ENCODE measurements around the gene ALDH16A1.
"Not testable (repeated sequence)": the region's sequence is repeated elsewhere in the genome, so short reads cannot be mapped to it uniquely, and the experiment has no call there.

The ALDH16A1 gene

DNA sequence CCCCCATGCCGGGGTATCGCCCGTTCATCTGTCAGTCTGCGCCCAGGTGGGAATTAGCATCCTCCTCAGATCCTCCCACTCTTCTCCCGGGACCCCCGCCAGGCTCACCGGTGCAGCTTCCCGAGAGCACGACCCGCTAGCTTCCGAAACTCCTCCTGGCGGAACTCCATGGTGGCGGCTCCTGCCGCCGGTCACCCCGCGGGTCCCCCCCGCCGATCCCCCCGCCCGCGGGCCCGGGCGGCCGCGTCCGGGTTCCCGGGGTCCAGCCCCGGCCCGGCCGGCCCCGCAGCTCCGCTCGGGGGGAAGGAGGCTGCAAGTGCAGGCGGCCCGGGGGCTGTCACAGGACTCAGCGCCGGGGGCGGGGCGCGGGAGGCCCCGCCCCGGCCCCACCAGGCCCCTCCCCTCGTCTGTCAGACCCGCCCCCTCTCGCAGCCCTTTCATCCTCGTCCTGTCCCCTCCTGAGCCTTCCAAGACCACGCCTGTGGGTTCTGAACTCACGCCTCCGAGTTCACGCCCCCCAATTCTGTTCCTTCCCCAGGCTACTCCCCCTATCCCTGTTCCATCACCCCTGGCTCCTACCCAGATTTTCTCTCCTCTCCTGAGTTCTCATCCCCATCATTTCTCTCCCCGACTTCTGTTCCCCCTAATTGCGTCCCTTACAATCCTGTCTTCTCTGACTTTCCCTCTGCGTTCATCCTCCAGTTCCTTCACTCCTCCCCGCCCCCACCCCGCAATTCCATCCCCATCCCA, 11.6 kb upstream of the ALDH16A1 start, which contains the start of gene SLC17A7:
TSS of gene SLC17A7 (minus strand) at position 318 of the 750 bp plus-strand sequence. CDS start at position 170, 148 bp downstream.
- DNase-seq (ENCODE audit: low read depth) = no peak

DNA sequence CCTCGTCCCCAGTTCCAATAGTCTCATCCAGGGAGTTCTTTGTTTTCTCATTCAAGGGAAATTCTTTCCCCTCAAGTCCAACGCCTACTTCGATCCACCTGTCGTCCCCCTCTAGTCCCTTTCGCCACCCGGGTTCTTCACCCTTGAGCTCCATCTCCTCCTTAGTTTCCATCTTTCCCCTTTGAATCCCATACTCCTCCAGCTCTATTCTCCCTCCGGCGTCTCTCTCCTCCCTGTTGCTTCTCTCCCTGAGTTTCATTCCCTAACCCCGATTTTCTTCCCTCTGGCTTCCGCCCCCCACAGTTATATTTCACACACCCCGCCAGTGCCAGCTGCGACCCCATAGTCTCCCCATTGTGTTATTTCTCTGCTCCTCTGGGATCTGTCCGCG, 11.1 kb upstream of the ALDH16A1 start:
- DNase-seq (ENCODE audit: low read depth) = no peak

DNA sequence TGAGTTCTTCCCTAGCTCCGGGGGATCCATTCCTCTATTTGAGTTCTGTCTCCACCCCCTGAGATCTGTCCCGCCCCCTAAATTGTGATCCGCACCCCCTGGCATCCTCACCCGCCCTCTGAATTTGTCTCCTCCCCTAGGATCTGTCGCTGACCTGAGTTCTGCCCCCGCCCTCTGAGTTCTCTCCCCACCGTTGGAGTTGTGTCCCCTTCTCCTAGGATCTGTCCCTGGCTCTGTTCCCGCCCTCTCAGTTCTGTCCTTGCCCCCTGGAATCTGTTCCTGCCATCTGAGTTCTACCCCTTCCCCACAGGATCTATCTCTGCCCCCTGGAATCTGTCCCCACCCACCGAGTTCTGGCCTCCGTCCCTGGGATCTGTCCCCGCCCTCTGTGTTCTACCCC, 10.7 kb upstream of the ALDH16A1 start:
- DNase-seq (ENCODE audit: low read depth) = no peak

GRCh38 chr19:49442771-49443365, 10.2 kb upstream of the ALDH16A1 start:
- peak; percentile 37 for DNase-seq (ENCODE audit: low read depth)

DNA sequence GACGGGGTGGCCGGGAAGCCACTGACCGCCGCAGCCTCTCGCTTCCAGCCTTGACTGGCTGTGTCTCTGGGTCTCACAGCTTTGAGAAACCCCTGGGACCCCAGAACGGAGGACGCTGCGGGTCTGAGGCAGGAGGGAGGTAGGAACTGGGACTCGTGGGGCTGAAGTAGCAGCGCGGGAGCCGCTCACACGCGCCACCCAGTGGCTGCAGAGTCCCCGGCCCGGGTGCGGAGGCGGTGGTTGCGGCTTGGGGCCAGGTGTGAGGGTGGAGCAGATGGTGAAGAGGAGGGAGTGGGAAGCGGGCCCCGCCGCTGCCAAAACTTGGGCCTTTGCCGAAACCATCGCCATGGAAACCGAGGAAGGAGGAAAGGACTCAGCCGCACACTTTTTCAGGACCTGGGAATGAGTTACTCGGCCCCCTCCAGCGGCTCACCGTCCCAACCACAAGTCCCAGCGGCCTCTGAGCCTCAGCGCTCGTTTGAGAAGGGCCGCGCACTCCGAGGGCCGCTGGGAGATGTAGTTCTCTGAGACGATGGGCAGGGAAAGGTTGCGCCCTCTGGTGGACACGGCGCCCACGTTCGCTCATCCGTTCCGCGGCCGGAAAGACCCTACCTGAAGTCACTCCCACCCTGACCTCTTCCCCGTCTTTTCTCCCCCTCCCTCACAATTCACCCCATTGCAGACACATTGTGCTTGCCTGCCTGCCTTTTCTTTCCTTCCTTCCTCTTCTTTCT, 9.5 kb upstream of the ALDH16A1 start:
- DNase-seq (ENCODE audit: low read depth) = peak; percentile 89

DNA sequence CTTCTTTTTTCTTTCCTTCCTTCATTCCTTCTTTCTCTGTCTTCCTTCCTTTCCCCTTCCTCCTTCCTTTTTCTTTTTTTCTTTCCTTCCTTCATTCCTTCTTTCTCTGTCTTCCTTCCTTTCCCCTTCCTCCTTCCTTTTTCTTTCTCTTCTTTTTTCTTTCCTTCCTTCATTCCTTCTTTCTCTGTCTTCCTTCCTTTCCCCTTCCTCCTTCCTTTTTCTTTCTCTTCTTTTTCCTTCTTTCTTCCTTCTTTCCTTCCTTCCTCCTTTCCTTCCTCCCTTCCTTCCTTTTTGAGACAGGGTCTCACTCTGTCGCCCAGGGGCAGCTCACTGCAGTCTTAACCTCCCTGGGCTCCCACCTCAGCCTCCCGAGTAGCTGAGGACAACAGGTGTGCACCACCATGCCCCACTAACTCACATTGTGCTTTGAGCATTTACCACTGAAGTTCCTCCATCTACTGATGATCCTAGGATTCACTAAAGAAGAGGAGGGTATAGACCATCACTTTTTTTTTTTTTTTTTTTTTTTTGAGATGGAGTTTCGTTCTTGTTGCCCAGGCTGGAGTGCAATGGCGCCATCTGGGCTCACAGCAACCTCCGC, 8.8 kb upstream of the ALDH16A1 start:
- DNase-seq (ENCODE audit: low read depth) = not testable (repeated sequence)

- DNase-seq (ENCODE audit: low read depth) = no peak
These were observed 7.0 kb upstream of the ALDH16A1 start for GRCh38 chr19:49445997-49446396.

- DNase-seq (ENCODE audit: low read depth) = no peak
These were observed 5.3 kb upstream of the ALDH16A1 start for GRCh38 chr19:49447485-49448431.

DNA sequence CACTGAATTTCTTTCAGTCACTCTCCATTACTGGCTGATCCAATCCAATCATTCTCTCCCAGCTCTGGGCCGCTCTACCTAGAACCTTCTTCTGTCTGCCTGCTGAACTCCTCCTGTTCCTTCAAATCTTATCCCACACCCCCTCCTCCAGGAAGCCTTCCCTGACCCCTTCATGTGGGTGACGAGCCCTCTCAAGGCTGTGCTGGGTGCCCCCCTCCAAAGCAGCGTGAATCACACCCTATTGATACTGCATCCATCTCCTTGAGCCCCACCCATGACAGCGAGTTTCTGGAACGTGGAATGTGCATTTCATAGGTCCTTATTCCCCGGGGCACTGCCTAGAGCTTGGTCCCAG, 4.6 kb upstream of the ALDH16A1 start:
- no peak for DNase-seq (ENCODE audit: low read depth)

- no peak for DNase-seq (ENCODE audit: low read depth)
These were observed 2.6 kb upstream of the ALDH16A1 start for GRCh38 chr19:49450405-49450804.

DNA sequence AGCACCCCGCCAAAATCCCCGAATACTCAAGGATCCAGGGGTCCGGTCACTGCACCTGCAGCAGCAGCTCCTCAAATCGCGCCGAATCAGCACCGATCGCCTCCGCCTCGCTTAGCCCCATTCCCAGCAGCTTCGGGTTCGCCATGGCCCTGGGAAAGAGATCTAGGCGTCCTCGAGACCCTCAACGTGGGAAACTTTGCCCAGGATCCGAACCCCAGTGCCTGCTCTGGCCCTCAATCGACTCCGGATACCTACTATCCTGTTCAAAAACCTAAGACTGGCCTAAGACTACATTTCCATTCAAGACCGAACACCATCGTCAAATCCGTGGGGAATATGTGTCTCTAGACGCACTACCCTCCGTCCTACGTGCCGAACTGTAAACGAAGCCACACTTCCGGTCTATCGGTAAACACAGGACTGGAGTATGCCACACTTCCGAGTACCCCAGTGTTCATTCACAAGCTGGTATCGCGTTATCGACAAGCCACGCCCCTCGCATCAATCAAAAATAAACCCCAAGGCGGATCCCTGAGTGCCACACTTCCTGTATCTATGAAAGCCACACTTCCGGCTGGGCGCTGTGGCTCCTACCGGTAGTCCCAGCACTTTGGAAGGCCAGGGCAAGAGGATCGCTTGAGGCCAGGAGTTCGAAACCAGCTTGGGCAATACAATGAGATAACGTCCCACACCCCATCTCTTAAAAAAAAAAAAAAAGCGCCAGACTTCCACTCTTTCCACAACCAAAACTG, 1.4 kb upstream of the ALDH16A1 start, which contains the start of gene PIH1D1:
TSS of gene PIH1D1 (minus strand) at position 385 of the 752 bp plus-strand sequence. CDS start at position 145, 240 bp downstream.
- DNase-seq (ENCODE audit: low read depth) = peak; percentile 91

DNA sequence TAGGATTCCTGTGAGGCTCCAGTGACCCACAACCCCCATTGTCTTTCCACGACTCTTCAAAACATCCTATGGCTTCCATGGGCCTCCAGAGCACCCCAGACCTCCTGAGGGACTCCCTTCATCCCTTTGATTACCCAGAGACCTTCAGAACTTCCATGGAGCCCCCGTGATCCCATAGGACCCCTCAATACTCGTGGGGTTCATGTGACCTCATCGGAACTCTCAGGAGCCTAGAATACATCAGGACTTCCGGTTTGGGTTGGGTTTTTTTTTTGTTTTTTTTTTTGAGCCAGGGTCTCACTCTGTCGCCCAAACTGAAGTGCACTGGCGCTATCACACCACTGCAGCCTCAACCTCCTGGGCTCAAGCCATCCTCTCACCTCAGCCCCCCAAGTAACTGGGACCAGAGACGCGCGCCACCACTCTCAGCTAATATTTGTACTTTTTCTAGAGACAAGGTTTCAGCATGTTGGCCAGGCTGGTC, 774 bp downstream of the ALDH16A1 start:
- no peak for DNase-seq (ENCODE audit: low read depth)

GRCh38 chr19:49455773-49456172, 2.7 kb downstream of the ALDH16A1 start:
- DNase-seq (ENCODE audit: low read depth) = no peak

GRCh38 chr19:49456326-49456725, 3.3 kb downstream of the ALDH16A1 start:
- no peak for DNase-seq (ENCODE audit: low read depth)

- no peak for DNase-seq (ENCODE audit: low read depth)
These were observed 5.5 kb downstream of the ALDH16A1 start for GRCh38 chr19:49458567-49458903.

GRCh38 chr19:49459388-49459787, 6.4 kb downstream of the ALDH16A1 start:
- DNase-seq (ENCODE audit: low read depth) = no peak

DNA sequence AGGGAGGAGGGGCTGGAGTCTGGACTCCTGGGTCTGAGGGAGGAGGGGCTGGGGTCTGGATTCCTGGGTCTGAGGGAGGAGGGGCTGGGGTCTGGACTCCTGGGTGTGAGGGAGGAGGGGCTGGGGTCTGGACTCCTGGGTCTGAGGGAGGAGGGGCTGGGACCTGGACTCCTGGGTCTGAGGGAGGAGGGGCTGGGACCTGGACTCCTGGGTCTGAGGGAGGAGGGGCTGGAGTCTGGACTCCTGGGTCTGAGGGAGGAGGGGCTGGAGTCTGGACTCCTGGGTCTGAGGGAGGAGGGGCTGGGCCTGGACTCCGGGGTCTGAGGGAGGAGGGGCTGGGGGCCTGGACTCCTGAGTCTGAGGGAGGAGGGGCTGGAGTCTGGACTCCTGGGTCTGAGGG, 8.1 kb downstream of the ALDH16A1 start:
- not testable (repeated sequence) for DNase-seq (ENCODE audit: low read depth)

DNA sequence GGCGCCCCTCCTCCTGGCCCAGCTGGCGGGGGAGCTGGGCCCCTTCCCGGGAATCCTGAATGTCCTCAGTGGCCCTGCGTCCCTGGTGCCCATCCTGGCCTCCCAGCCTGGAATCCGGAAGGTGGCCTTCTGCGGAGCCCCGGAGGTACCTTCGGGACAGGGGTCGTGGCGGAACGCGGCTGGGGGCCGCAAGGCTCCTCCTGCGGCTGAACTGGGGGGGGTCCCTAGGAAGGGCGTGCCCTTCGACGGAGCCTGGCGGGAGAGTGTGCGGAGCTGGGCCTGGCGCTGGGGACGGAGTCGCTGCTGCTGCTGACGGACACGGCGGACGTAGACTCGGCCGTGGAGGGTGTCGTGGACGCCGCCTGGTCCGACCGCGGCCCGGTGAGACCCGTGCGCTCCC, 8.6 kb downstream of the ALDH16A1 start:
- no peak for DNase-seq (ENCODE audit: low read depth)

DNA sequence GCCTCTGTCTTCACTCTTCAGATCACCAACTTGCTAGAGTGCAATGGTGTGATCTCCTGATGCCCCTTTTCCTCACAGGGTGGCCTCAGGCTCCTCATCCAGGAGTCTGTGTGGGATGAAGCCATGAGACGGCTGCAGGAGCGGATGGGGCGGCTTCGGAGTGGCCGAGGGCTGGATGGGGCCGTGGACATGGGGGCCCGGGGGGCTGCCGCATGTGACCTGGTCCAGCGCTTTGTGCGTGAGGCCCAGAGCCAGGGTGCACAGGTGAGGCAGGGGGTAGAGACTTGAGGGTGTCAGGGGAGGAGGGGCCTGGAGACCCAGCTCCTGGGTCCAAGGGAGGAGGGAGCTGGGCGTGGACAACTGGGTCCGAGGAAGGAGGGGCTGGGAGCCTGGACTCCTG, 9.5 kb downstream of the ALDH16A1 start:
- no peak for DNase-seq (ENCODE audit: low read depth)

GRCh38 chr19:49463960-49464740, 11.1 kb downstream of the ALDH16A1 start:
- no peak for DNase-seq (ENCODE audit: low read depth)
